ENCODE results near the gene FAM240A. TPM values are rescaled to one million over a fixed set of nuclear protein-coding genes. Genes with fewer than 3 reads are reported as not detected.

The FAM240A gene
- total RNA-seq, 1 experiment from 2014 or later: not detected

DNA sequence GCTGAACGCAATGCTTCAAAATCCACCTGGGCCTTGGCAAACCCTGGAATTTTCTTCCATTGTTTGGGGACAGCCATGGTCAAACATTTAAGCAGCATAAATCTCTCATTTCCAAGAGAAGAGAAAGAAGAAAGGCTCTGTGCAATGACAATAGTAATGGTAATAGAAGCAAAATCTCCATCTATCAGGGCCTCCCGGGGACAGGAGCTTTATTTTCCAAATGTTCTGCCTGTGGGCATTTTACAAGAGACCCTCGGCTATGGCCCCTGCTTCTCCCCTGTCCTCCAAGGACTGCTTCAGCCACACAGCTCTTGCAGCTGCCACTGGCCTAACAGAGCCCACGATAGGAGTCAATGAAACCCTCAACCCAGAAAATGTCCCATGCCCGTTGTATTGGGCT lies 12.7 kb upstream of the FAM240A start:
- no peak overlapping the region for H3K27ac ChIP-seq
- no peaks in the 10 kb centered on the region for H3K27me3 ChIP-seq (ENCODE audit: insufficient read depth, low read depth)
- H3F3A ChIP-seq (ENCODE audit: insufficient read depth, low read depth): no peaks in the 10 kb centered on the region
- no peaks in the 10 kb centered on the region for H3K9me3 ChIP-seq (ENCODE audit: insufficient read depth, low read depth)
- no peaks in the 10 kb centered on the region for H4K20me1 ChIP-seq (ENCODE audit: insufficient read depth)
- CTCF ChIA-PET: interaction anchor here (0.6 to 0.9 kb wide), 2 partner anchors 158 to 358 kb away, joined by 4 read pairs; no protein-coding TSS in a partner anchor
- H3K36me3 ChIP-seq (ENCODE audit: low read depth): no peaks in the 10 kb centered on the region
- H3K79me2 ChIP-seq (ENCODE audit: low read depth): no peaks in the 10 kb centered on the region
- no peaks in the 10 kb centered on the region for H3K9me2 ChIP-seq (ENCODE audit: insufficient read depth)
- no peak for TF ChIP-seq EZH2 (IDR thresholded peaks at IDR 0.05; ENCODE audit: low read depth)
- TF ChIP-seq, protein P1, sequence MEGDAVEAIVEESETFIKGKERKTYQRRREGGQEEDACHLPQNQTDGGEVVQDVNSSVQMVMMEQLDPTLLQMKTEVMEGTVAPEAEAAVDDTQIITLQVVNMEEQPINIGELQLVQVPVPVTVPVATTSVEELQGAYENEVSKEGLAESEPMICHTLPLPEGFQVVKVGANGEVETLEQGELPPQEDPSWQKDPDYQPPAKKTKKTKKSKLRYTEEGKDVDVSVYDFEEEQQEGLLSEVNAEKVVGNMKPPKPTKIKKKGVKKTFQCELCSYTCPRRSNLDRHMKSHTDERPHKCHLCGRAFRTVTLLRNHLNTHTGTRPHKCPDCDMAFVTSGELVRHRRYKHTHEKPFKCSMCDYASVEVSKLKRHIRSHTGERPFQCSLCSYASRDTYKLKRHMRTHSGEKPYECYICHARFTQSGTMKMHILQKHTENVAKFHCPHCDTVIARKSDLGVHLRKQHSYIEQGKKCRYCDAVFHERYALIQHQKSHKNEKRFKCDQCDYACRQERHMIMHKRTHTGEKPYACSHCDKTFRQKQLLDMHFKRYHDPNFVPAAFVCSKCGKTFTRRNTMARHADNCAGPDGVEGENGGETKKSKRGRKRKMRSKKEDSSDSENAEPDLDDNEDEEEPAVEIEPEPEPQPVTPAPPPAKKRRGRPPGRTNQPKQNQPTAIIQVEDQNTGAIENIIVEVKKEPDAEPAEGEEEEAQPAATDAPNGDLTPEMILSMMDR (conservative IDR thresholded peaks at IDR 0.05): no peak
- H2AFZ ChIP-seq: no peak overlapping the region
- intact Hi-C loops (cut with micrococcal nuclease; ENCODE audit: unreplicated experiment): no loop called here
- no peaks in the 10 kb centered on the region for H3K4me1 ChIP-seq (replicated peaks; ENCODE audit: insufficient read depth)
- DNase-seq: no peak
- BruUV-seq (replicated peaks): no TSS peak
- no peak overlapping the region for H3K4me2 ChIP-seq
- POLR2A ChIA-PET (ENCODE audit: unreplicated experiment): no interaction called here
- H3K4me3 ChIP-seq: no peak overlapping the region

- intact Hi-C loops (cut with micrococcal nuclease; ENCODE audit: unreplicated experiment): loop anchor here (1.0 kb wide), 1 partner anchor 20 kb away; no protein-coding TSS in a partner anchor
- ChIA-PET POLR2A (ENCODE audit: unreplicated experiment) (no interaction called here), CTCF (no interaction called here)
- Histone ChIP-seq H3K27ac (no peak overlapping the region), H3K36me3 (ENCODE audit: low read depth) (no peaks in the 10 kb centered on the region), H3K9me3 (ENCODE audit: insufficient read depth, low read depth) (no peaks in the 10 kb centered on the region), H3K4me3 (no peak overlapping the region), H3K79me2 (ENCODE audit: low read depth) (no peaks in the 10 kb centered on the region), H2AFZ (no peak overlapping the region), H3K4me1 (replicated peaks; ENCODE audit: insufficient read depth) (no peaks in the 10 kb centered on the region), H3F3A (ENCODE audit: insufficient read depth, low read depth) (no peaks in the 10 kb centered on the region), H3K9me2 (ENCODE audit: insufficient read depth) (no peaks in the 10 kb centered on the region), H3K4me2 (no peak overlapping the region), H4K20me1 (ENCODE audit: insufficient read depth) (no peaks in the 10 kb centered on the region), H3K27me3 (ENCODE audit: insufficient read depth, low read depth) (no peaks in the 10 kb centered on the region)
- DNase-seq: no peak
- BruUV-seq (replicated peaks): no TSS peak
- TF ChIP-seq, protein P1 (conservative IDR thresholded peaks at IDR 0.05): no peak
- TF ChIP-seq EZH2 (IDR thresholded peaks at IDR 0.05; ENCODE audit: low read depth): no peak
These were observed 8.8 kb upstream of the FAM240A start for GRCh38 chr3:46603446-46604046.

DNA sequence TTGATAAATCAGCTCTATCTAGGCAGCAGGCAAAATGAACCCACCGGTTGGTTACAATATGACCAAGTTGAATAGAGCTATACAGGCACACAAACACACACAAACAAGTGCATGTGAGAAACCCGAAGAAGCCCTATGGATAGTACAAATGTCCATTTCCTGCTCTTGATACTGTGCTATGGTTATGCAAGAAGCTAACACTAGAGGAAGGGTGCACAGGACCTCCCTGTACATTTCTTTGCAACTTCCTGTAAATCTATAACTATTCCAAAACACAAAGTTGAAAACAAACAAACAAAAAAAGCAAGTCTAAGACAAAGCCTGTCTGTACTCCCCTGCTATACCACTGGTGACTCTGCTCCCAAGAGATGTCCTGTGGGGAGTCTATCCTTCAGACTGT lies 8.2 kb upstream of the FAM240A start:
- POLR2A ChIA-PET (ENCODE audit: unreplicated experiment): no interaction called here
- H2AFZ ChIP-seq: no peak overlapping the region
- H3K4me1 ChIP-seq (replicated peaks; ENCODE audit: insufficient read depth): no peaks in the 10 kb centered on the region
- no peaks in the 10 kb centered on the region for H3K27me3 ChIP-seq (ENCODE audit: insufficient read depth, low read depth)
- H3K36me3 ChIP-seq (ENCODE audit: low read depth): no peaks in the 10 kb centered on the region
- no peak for TF ChIP-seq EZH2 (IDR thresholded peaks at IDR 0.05; ENCODE audit: low read depth)
- TF ChIP-seq, protein P1 (conservative IDR thresholded peaks at IDR 0.05): no peak
- intact Hi-C loops (cut with micrococcal nuclease; ENCODE audit: unreplicated experiment): no loop called here
- H3K9me2 ChIP-seq (ENCODE audit: insufficient read depth): no peaks in the 10 kb centered on the region
- no peaks in the 10 kb centered on the region for H3K79me2 ChIP-seq (ENCODE audit: low read depth)
- H3F3A ChIP-seq (ENCODE audit: insufficient read depth, low read depth): no peaks in the 10 kb centered on the region
- CTCF ChIA-PET: no interaction called here
- H3K4me3 ChIP-seq: no peak overlapping the region
- no peak overlapping the region for H3K4me2 ChIP-seq
- BruUV-seq (replicated peaks): no TSS peak
- no peak for DNase-seq
- no peak overlapping the region for H3K27ac ChIP-seq
- no peaks in the 10 kb centered on the region for H3K9me3 ChIP-seq (ENCODE audit: insufficient read depth, low read depth)
- H4K20me1 ChIP-seq (ENCODE audit: insufficient read depth): no peaks in the 10 kb centered on the region
